HepG2 (cell line): Measurements from ENCODE around the gene KLF16. TPM values are rescaled to one million over a fixed set of nuclear protein-coding genes. Genes with fewer than 3 reads are reported as not detected.

Source experiments
- ARNTL ChIP-seq: sonication (generic); formaldehyde crosslinking; IDR thresholded peaks from 2 replicates; pipeline ENCODE4 v1.4.0; 2020; ENCODE audit warnings: mild to moderate bottlenecking, missing genetic modification reagents
- ATM ChIP-seq: fragments of 450-650 bp; IDR thresholded peaks from 2 replicates; pipeline ENCODE4 v1.7.1; 2017; ENCODE audit warnings: mild to moderate bottlenecking, borderline replicate concordance
- CENPT ChIP-seq: sonication (generic); formaldehyde crosslinking; IDR thresholded peaks from 2 replicates; pipeline ENCODE4 v1.8.0; 2022; ENCODE audit warnings: low read depth, mild to moderate bottlenecking, moderate library complexity, missing genetic modification reagents
- ELF3 ChIP-seq: IDR thresholded peaks from 2 replicates; pipeline ENCODE4 v1.6.1; 2016; ENCODE audit warnings: missing genetic modification reagents, missing compliant biosample characterization
- EZH2 ChIP-seq: conservative IDR thresholded peaks from 2 replicates; pipeline ENCODE4 v1.6.1; 2012; ENCODE audit warnings: mild to moderate bottlenecking, low read depth, low read length, moderate library complexity
- HOXA5 ChIP-seq: sonication (generic); formaldehyde crosslinking; IDR thresholded peaks from 2 replicates; pipeline ENCODE4 v1.4.0; 2020; ENCODE audit warnings: missing genetic modification reagents
- KDM4B ChIP-seq: sonication (generic); formaldehyde crosslinking; IDR thresholded peaks from 2 replicates; pipeline ENCODE4 v1.4.0; 2020; ENCODE audit warnings: missing genetic modification reagents
- KMT2A ChIP-seq: sonication (generic); formaldehyde crosslinking; IDR thresholded peaks from 2 replicates; pipeline ENCODE4 v1.4.0; 2020; ENCODE audit warnings: missing genetic modification reagents
- PAX8 ChIP-seq: sonication (generic); formaldehyde crosslinking; IDR thresholded peaks from 2 replicates; pipeline ENCODE4 v1.8.0; 2022; ENCODE audit warnings: mild to moderate bottlenecking, missing genetic modification reagents, borderline replicate concordance
- RARA ChIP-seq: IDR thresholded peaks from 2 replicates; pipeline ENCODE4 v1.6.1; 2016; ENCODE audit warnings: missing genetic modification reagents, missing compliant biosample characterization
- SKI ChIP-seq: fragments of 450-650 bp; IDR thresholded peaks from one replicate; pipeline ENCODE4 v1.6.1; 2018; ENCODE audit warnings: mild to moderate bottlenecking; ENCODE audit not compliant: partially characterized antibody
- TOE1 ChIP-seq: sonication (generic); formaldehyde crosslinking; IDR thresholded peaks from 2 replicates; pipeline ENCODE4 v1.4.0; 2020; ENCODE audit warnings: mild to moderate bottlenecking, missing genetic modification reagents
- ZFP36 ChIP-seq: fragments of 150-350 bp; IDR thresholded peaks from 2 replicates; pipeline ENCODE4 v1.6.1; 2018; ENCODE audit warnings: borderline replicate concordance, low read length, low read depth; ENCODE audit not compliant: partially characterized antibody
- ZNF253 ChIP-seq: sonication (generic); formaldehyde crosslinking; IDR thresholded peaks from 2 replicates; pipeline ENCODE4 v1.8.0; 2022; ENCODE audit warnings: mild to moderate bottlenecking, missing genetic modification reagents, borderline replicate concordance
- ZNF317 ChIP-seq: sonication (generic); formaldehyde crosslinking; IDR thresholded peaks from 2 replicates; pipeline ENCODE4 v1.5.0; 2020; ENCODE audit warnings: mild to moderate bottlenecking, missing genetic modification reagents
- ZNF350 ChIP-seq: sonication (generic); formaldehyde crosslinking; IDR thresholded peaks from 2 replicates; pipeline ENCODE4 v1.4.0; 2020; ENCODE audit warnings: mild to moderate bottlenecking, low read depth, missing genetic modification reagents, borderline replicate concordance
- ZNF549 ChIP-seq: sonication (generic); formaldehyde crosslinking; IDR thresholded peaks from 2 replicates; pipeline ENCODE4 v1.5.0; 2020; ENCODE audit warnings: missing genetic modification reagents
- ZNF749 ChIP-seq: sonication (generic); formaldehyde crosslinking; IDR thresholded peaks from 2 replicates; pipeline ENCODE4 v1.8.0; 2022; ENCODE audit warnings: mild to moderate bottlenecking, missing genetic modification reagents, moderate library complexity, borderline replicate concordance
- polyA plus RNA-seq, 8 experiments: library from polyadenylated mRNA; depleted of rRNA in 3 of 8; stranded (reverse) in 7 of 8; unstranded in 1 of 8; fragments of >200 nt; fragmentation: Illumina TruSeq in 4 of 8; extraction: Trizol in 4 of 8; gene quantifications; 2 replicates each; pipeline versions ENCODE4 v1.2.1 to v1.2.3, GENCODE V29; 2011 to 2016; ENCODE audit warnings: low read depth in 4 of 8, missing spikeins in 1 of 8, mixed read lengths in 1 of 8; ENCODE audit not compliant: insufficient read depth in 1 of 8
- total RNA-seq, 5 experiments: library from RNA; depleted of rRNA; stranded (reverse); fragments of >200 nt; fragmentation: Illumina TruSeq; extraction: Trizol; gene quantifications; 2 replicates each; pipeline ENCODE4 v1.2.3, GENCODE V29; 2016; ENCODE audit warnings: low read depth in 1 of 5
- TF ChIP-seq, protein P1 (sequence below): sonication (generic); formaldehyde crosslinking; IDR thresholded peaks from 2 replicates; pipeline ENCODE4 v1.5.0; 2020; ENCODE audit warnings: missing genetic modification reagents
- TF ChIP-seq, protein P2 (sequence below): sonication (generic); formaldehyde crosslinking; conservative IDR thresholded peaks from 2 replicates; pipeline ENCODE4 v1.8.0; 2022; ENCODE audit warnings: low read depth, missing genetic modification reagents
- TF ChIP-seq, protein P3 (sequence below): sonication (generic); formaldehyde crosslinking; IDR thresholded peaks from 2 replicates; pipeline ENCODE4 v1.8.0; 2022; ENCODE audit warnings: mild to moderate bottlenecking, missing genetic modification reagents, moderate library complexity
- TF ChIP-seq, protein P4 (sequence below): IDR thresholded peaks from 2 replicates; pipeline ENCODE4 v1.6.1; 2018; ENCODE audit warnings: missing genetic modification reagents
- TF ChIP-seq, protein P5 (sequence below): sonication (generic); formaldehyde crosslinking; IDR thresholded peaks from 2 replicates; pipeline ENCODE4 v1.4.0; 2020; ENCODE audit warnings: low read depth, mild to moderate bottlenecking, missing genetic modification reagents

Gene KLF16
- total and polyA plus RNA-seq, 2 of the 13 experiments (the other 11 are each of a cell fraction or from before 2014, with no cell fraction given), result 3.5 to 6.7 TPM

DNA sequence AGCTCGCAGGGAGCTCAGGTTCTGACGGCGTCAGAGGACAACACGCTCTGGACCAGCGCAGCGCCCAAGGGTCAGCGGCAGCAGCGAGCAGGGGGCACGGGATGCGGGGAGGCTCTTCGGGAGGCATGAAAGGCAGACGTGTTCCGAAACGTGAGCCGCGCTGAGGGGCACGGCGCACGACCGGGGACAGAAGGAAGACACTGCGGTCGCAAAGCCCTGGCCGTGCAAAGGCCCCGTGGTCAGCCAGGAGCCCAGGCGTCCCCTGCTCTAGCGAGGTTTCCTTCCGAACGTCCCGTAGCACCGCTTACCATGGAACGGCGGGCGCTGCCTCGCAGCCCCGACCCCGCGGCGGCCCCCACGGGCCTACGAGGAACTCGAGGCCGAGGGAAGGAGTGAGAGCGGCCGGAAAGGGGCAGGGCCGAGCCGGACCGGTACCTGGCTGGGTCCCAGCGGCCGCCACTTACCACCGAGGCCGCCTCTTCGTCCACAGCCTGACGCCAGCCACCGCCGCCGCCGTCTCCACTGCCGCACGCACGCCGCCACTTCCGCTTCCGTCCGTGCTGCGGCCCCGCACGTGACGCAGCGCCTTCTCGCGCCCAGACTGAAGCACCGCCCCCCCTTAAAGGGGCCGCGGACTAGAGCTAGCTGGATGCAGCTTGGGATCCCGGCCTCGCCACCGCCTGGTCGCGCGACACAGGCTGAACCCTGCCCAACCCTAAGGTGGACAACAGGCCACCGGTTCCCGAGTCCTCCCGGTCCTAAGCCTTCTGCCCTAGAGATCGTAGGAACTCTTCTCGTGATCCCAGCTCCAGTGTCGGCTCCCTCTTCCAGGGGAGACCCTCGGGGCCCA lies 12.5 kb upstream of the KLF16 start (continued):
- TF ChIP-seq ZNF749 (no peak), SKI (peak; percentile 42), EZH2 (no peak), ATM (no peak), ZNF253 (CRISPR knock-in tag) (peak; percentile 67; the same call in 1 of the 2 replicates), ZFP36 (no peak), PAX8 (peak; percentile 88; the same call in 1 of the 2 replicates), RARA (CRISPR knock-in tag) (peak; percentile 70), KDM4B (CRISPR knock-in tag) (peak; percentile 83; the same call in 1 of the 2 replicates), ZNF549 (CRISPR knock-in tag) (no peak), HOXA5 (CRISPR knock-in tag) (peak; percentile 85; the same call in 1 of the 2 replicates), ZNF317 (no peak), ELF3 (CRISPR knock-in tag) (peak; percentile 95), TOE1 (CRISPR knock-in tag) (peak; percentile 56; the same call in 1 of the 2 replicates), CENPT (peak; percentile 92), KMT2A (CRISPR knock-in tag) (peak; percentile 97), ZNF350 (CRISPR knock-in tag) (peak; percentile 75; the same call in 1 of the 2 replicates), ARNTL (CRISPR knock-in tag) (peak; percentile 82; the same call in 1 of the 2 replicates)
- TF ChIP-seq, protein P1, sequence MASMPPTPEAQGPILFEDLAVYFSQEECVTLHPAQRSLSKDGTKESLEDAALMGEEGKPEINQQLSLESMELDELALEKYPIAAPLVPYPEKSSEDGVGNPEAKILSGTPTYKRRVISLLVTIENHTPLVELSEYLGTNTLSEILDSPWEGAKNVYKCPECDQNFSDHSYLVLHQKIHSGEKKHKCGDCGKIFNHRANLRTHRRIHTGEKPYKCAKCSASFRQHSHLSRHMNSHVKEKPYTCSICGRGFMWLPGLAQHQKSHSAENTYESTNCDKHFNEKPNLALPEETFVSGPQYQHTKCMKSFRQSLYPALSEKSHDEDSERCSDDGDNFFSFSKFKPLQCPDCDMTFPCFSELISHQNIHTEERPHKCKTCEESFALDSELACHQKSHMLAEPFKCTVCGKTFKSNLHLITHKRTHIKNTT, result no peak
- TF ChIP-seq, protein P2, sequence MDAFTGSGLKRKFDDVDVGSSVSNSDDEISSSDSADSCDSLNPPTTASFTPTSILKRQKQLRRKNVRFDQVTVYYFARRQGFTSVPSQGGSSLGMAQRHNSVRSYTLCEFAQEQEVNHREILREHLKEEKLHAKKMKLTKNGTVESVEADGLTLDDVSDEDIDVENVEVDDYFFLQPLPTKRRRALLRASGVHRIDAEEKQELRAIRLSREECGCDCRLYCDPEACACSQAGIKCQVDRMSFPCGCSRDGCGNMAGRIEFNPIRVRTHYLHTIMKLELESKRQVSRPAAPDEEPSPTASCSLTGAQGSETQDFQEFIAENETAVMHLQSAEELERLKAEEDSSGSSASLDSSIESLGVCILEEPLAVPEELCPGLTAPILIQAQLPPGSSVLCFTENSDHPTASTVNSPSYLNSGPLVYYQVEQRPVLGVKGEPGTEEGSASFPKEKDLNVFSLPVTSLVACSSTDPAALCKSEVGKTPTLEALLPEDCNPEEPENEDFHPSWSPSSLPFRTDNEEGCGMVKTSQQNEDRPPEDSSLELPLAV (CRISPR knock-in tag), result no peak
- TF ChIP-seq, protein P3, sequence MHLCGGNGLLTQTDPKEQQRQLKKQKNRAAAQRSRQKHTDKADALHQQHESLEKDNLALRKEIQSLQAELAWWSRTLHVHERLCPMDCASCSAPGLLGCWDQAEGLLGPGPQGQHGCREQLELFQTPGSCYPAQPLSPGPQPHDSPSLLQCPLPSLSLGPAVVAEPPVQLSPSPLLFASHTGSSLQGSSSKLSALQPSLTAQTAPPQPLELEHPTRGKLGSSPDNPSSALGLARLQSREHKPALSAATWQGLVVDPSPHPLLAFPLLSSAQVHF (CRISPR knock-in tag), result peak; percentile 75; the same call in 1 of the 2 replicates
- TF ChIP-seq, protein P4, sequence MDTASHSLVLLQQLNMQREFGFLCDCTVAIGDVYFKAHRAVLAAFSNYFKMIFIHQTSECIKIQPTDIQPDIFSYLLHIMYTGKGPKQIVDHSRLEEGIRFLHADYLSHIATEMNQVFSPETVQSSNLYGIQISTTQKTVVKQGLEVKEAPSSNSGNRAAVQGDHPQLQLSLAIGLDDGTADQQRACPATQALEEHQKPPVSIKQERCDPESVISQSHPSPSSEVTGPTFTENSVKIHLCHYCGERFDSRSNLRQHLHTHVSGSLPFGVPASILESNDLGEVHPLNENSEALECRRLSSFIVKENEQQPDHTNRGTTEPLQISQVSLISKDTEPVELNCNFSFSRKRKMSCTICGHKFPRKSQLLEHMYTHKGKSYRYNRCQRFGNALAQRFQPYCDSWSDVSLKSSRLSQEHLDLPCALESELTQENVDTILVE (CRISPR knock-in tag), result peak; percentile 71; the same call in 1 of the 2 replicates
- TF ChIP-seq, protein P5, sequence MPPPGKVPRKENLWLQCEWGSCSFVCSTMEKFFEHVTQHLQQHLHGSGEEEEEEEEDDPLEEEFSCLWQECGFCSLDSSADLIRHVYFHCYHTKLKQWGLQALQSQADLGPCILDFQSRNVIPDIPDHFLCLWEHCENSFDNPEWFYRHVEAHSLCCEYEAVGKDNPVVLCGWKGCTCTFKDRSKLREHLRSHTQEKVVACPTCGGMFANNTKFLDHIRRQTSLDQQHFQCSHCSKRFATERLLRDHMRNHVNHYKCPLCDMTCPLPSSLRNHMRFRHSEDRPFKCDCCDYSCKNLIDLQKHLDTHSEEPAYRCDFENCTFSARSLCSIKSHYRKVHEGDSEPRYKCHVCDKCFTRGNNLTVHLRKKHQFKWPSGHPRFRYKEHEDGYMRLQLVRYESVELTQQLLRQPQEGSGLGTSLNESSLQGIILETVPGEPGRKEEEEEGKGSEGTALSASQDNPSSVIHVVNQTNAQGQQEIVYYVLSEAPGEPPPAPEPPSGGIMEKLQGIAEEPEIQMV (CRISPR knock-in tag), result no peak
